BLaER1 (cell line): ENCODE measurements around the gene CD6.

ENCODE experiments used
- H3K27ac ChIP-seq: shearing (Covaris generic); formaldehyde crosslinking; 2 replicates; pipeline ENCODE4 v1.8.1; 2022
- H3K27me3 ChIP-seq: shearing (Covaris generic); formaldehyde crosslinking; 2 replicates; pipeline ENCODE4 v1.8.1; 2022
- H3K36me3 ChIP-seq: shearing (Covaris generic); formaldehyde crosslinking; 2 replicates; pipeline ENCODE4 v1.8.1; 2022
- H3K4me1 ChIP-seq: shearing (Covaris generic); formaldehyde crosslinking; 2 replicates; pipeline ENCODE4 v1.8.1; 2022
- H3K4me2 ChIP-seq: shearing (Covaris generic); formaldehyde crosslinking; 2 replicates; pipeline ENCODE4 v1.8.1; 2022
- H3K4me3 ChIP-seq: shearing (Covaris generic); formaldehyde crosslinking; 2 replicates; pipeline ENCODE4 v1.8.1; 2022
- H3K9ac ChIP-seq: shearing (Covaris generic); formaldehyde crosslinking; 2 replicates; pipeline ENCODE4 v1.8.1; 2022
- H3K9me3 ChIP-seq: shearing (Covaris generic); formaldehyde crosslinking; 2 replicates; pipeline ENCODE4 v1.8.1; 2022
- H4K20me1 ChIP-seq: shearing (Covaris generic); formaldehyde crosslinking; 2 replicates; pipeline ENCODE4 v1.8.1; 2022
- Cebpa-rat ChIP-seq: shearing (Covaris generic); IDR thresholded peaks from 2 replicates; pipeline ENCODE4 v1.8.1; 2022

CD6 gene

DNA sequence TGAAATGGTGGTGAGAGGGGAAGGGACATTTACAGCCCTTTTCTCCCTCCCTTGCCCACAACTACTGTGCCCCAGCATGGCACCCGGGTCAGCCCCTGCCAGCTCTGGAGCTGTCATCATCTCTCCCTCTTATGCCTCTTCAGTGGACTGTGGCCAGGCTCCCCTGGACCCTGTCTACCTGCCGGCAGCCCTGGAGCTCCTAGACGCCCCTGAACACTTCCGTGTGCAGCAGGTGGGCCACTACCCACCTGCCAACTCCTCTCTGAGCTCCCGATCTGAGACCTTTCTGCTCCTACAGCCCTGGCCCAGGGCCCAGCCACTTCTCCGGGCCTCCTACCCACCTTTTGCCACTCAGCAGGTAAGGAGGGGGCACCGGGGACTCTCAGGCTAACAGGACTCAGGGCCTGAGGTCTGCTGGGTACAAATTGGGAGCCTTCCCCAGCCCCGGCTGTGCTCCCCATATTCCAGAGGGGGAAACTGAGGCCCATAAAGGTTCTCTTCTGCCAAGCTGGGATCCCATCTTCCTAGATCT, 44.4 kb upstream of the CD6 start:
- no peak for TF ChIP-seq Cebpa-rat
- Histone ChIP-seq H4K20me1 (peaks cover 56% of the 10 kb centered on the region), H3K9me3 (no peaks in the 10 kb centered on the region), H3K27me3 (peaks cover 41% of the 10 kb centered on the region), H3K4me3 (no peak overlapping the region), H3K36me3 (peaks cover 57% of the 10 kb centered on the region), H3K4me1 (peaks cover 63% of the 10 kb centered on the region), H3K4me2 (peak overlapping the region; percentile 51), H3K27ac (no peak overlapping the region), H3K9ac (no peak overlapping the region)

- Histone ChIP-seq H3K9ac (no peak overlapping the region), H3K4me2 (peak overlapping the region; percentile 51), H3K27ac (no peak overlapping the region), H3K36me3 (peaks cover 55% of the 10 kb centered on the region), H3K4me3 (no peak overlapping the region), H3K4me1 (peaks cover 63% of the 10 kb centered on the region), H3K9me3 (no peaks in the 10 kb centered on the region), H3K27me3 (peaks cover 36% of the 10 kb centered on the region), H4K20me1 (peaks cover 51% of the 10 kb centered on the region)
- no peak for TF ChIP-seq Cebpa-rat
Observed at GRCh38 chr11:60927600-60927999, 43.9 kb upstream of the CD6 start.

- H3K27ac ChIP-seq: no peak overlapping the region
- peaks cover 55% of the 10 kb centered on the region for H3K36me3 ChIP-seq
- peaks cover 26% of the 10 kb centered on the region for H3K27me3 ChIP-seq
- H3K4me1 ChIP-seq: peaks cover 55% of the 10 kb centered on the region
- H3K9me3 ChIP-seq: no peaks in the 10 kb centered on the region
- no peak overlapping the region for H3K4me2 ChIP-seq
- no peak overlapping the region for H3K4me3 ChIP-seq
- H3K9ac ChIP-seq: no peak overlapping the region
- peaks cover 41% of the 10 kb centered on the region for H4K20me1 ChIP-seq
- TF ChIP-seq Cebpa-rat: no peak
Observed at GRCh38 chr11:60928563-60929001, 42.9 kb upstream of the CD6 start.

- no peak overlapping the region for H3K4me3 ChIP-seq
- H3K4me1 ChIP-seq: peaks cover 44% of the 10 kb centered on the region
- H3K9ac ChIP-seq: no peak overlapping the region
- H3K27me3 ChIP-seq: peaks cover 14% of the 10 kb centered on the region
- H4K20me1 ChIP-seq: peaks cover 30% of the 10 kb centered on the region
- no peak overlapping the region for H3K4me2 ChIP-seq
- no peak for TF ChIP-seq Cebpa-rat
- peaks cover 61% of the 10 kb centered on the region for H3K36me3 ChIP-seq
- no peaks in the 10 kb centered on the region for H3K9me3 ChIP-seq
- H3K27ac ChIP-seq: no peak overlapping the region
Observed at GRCh38 chr11:60929764-60930163, 41.7 kb upstream of the CD6 start.

- H3K27me3 ChIP-seq: peaks cover 8% of the 10 kb centered on the region
- peaks cover 37% of the 10 kb centered on the region for H3K4me1 ChIP-seq
- H3K9ac ChIP-seq: no peak overlapping the region
- peaks cover 23% of the 10 kb centered on the region for H4K20me1 ChIP-seq
- no peak for TF ChIP-seq Cebpa-rat
- no peak overlapping the region for H3K27ac ChIP-seq
- no peak overlapping the region for H3K4me2 ChIP-seq
- H3K36me3 ChIP-seq: peaks cover 68% of the 10 kb centered on the region
- no peaks in the 10 kb centered on the region for H3K9me3 ChIP-seq
- no peak overlapping the region for H3K4me3 ChIP-seq
Observed at GRCh38 chr11:60930394-60930793, 41.1 kb upstream of the CD6 start.

DNA sequence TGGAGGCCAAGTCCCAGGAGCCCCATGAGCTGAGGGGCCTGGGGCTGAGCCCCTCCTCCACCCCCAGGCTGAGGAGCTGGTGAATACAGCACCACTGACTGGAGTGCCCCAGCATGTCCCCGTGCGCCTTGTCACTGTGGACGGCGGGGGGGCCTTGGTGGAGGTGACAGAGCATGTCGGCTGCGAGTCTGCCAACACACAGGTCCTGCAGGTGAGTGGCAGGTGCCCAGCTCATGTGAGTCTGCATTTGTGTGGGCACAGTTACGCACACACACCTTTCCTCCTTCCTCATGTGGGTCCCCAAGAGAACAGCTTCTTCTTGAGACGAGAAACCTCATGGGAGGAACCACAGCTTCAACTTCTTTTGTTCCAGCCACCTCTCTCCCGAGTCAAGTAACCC, 39.6 kb upstream of the CD6 start:
- H3K27ac ChIP-seq: no peak overlapping the region
- peak overlapping the region; percentile 56 for H3K4me2 ChIP-seq
- no peaks in the 10 kb centered on the region for H3K9me3 ChIP-seq
- H3K36me3 ChIP-seq: peaks cover 82% of the 10 kb centered on the region
- peaks cover 8% of the 10 kb centered on the region for H4K20me1 ChIP-seq
- H3K4me1 ChIP-seq: peaks cover 30% of the 10 kb centered on the region
- no peak overlapping the region for H3K4me3 ChIP-seq
- H3K9ac ChIP-seq: no peak overlapping the region
- H3K27me3 ChIP-seq: no peaks in the 10 kb centered on the region
- TF ChIP-seq Cebpa-rat: no peak

- Histone ChIP-seq H3K4me3 (no peak overlapping the region), H4K20me1 (0 out of 2 replicates have a peak, but pooled peaks cover under 1% of the 10 kb centered on the region), H3K4me2 (peak overlapping the region; percentile 56), H3K27ac (no peak overlapping the region), H3K9ac (no peak overlapping the region), H3K36me3 (peaks cover 86% of the 10 kb centered on the region), H3K9me3 (no peaks in the 10 kb centered on the region), H3K27me3 (no peaks in the 10 kb centered on the region), H3K4me1 (peaks cover 22% of the 10 kb centered on the region)
- no peak for TF ChIP-seq Cebpa-rat
Observed at GRCh38 chr11:60932605-60933356, 38.7 kb upstream of the CD6 start.

GRCh38 chr11:60933416-60934123, 37.9 kb upstream of the CD6 start:
- Histone ChIP-seq H4K20me1 (no peaks in the 10 kb centered on the region), H3K4me1 (peaks cover 18% of the 10 kb centered on the region), H3K9ac (no peak overlapping the region), H3K9me3 (no peaks in the 10 kb centered on the region), H3K4me2 (no peak overlapping the region), H3K27ac (no peak overlapping the region), H3K27me3 (no peaks in the 10 kb centered on the region), H3K36me3 (peaks cover 82% of the 10 kb centered on the region), H3K4me3 (no peak overlapping the region)
- no peak for TF ChIP-seq Cebpa-rat

GRCh38 chr11:60934124-60934789, 37.2 kb upstream of the CD6 start:
- no peaks in the 10 kb centered on the region for H3K27me3 ChIP-seq
- H3K36me3 ChIP-seq: peaks cover 80% of the 10 kb centered on the region

More at GRCh38 chr11:60934124-60934789, 37.2 kb upstream of the CD6 start:
- Histone ChIP-seq H3K9me3 (no peaks in the 10 kb centered on the region), H3K4me1 (peaks cover 21% of the 10 kb centered on the region), H3K4me2 (no peak overlapping the region), H4K20me1 (no peaks in the 10 kb centered on the region), H3K4me3 (no peak overlapping the region), H3K27ac (no peak overlapping the region), H3K9ac (no peak overlapping the region)
- TF ChIP-seq Cebpa-rat: no peak
